ENCODE results near the gene PDHB.

GRCh38 chr3:58394339-58394738, 39.3 kb downstream of the PDHB start:
- no peak for TF ChIP-seq GABPA (IDR thresholded peaks at IDR 0.05; ENCODE audit: low read depth, low read length)
- TF ChIP-seq GABPA (CRISPR knock-in tag; IDR thresholded peaks at IDR 0.05; ENCODE audit: low read depth): no peak
- no peak for TF ChIP-seq CTCF (CRISPR knock-in tag; IDR thresholded peaks at IDR 0.05)
- TF ChIP-seq TAF15 (IDR thresholded peaks at IDR 0.05; ENCODE audit: low read depth, low read length, poor library complexity, severe bottlenecking): no peak
- no peak for TF ChIP-seq ZNF274 (CRISPR knock-in tag; IDR thresholded peaks at IDR 0.05)
- TF ChIP-seq HNF4A (CRISPR knock-in tag; IDR thresholded peaks at IDR 0.05): no peak

All from HepG2 (cell line).